Tibial nerve (tissue), 3 donors: ENCODE measurements around the gene XRRA1.

Experiments used
- POLR2A ChIP-seq, 2 donors: fragments of 450-650 bp; IDR thresholded peaks; one replicate each; pipeline ENCODE4 v1.6.1; 2017; ENCODE audit warnings: antibody characterized with exemption in 2 of 2, mild to moderate bottlenecking in 2 of 2, moderate library complexity in 2 of 2
- TF ChIP-seq, protein P1 (sequence below), 5 experiments: fragments of 200-600 bp in 3 of 5; fragments of 450-650 bp in 2 of 5; sonication (generic) in 3 of 5; IDR thresholded peaks; one replicate each; pipeline ENCODE4 v1.5.1; 2016 to 2019; ENCODE audit warnings: antibody characterized with exemption in 5 of 5, mild to moderate bottlenecking in 3 of 5, moderate library complexity in 2 of 5

DNA sequence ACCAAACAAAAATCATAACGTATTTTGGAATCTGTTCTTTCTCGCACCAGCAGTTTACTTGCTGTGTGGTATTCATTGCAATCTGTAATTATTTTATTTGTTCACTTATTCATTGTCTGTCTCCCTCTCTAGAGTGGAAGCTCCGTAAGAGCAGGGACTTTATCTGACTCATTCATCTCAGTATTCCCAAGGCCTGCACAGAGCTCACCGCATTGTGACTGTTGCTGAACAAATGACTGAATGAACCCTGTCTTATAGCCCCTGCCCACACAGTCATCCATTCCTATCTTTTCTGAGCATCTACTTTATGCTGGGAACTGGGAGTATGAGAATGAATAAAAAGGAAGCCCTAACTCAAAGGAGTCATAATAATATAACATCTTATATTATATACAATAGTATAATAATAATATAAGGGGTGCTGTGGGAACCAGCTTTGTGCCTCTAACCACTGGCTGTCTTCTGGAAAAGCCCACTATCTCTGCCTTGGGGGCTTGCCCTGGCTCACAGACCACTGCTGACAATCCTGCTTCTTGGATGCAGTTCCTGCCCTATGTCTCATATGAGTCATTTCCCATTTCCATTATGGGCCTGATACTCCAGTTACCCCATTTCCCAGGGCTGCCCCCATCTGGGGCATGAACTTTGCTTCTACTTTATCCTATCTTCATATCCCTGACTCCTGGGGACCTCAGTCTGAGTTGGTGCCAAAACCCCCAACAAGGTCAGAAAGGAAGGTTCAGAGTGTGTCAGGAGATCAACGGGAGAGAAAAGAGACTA lies 11.0 kb downstream of the XRRA1 start:
- TF ChIP-seq, protein P1, sequence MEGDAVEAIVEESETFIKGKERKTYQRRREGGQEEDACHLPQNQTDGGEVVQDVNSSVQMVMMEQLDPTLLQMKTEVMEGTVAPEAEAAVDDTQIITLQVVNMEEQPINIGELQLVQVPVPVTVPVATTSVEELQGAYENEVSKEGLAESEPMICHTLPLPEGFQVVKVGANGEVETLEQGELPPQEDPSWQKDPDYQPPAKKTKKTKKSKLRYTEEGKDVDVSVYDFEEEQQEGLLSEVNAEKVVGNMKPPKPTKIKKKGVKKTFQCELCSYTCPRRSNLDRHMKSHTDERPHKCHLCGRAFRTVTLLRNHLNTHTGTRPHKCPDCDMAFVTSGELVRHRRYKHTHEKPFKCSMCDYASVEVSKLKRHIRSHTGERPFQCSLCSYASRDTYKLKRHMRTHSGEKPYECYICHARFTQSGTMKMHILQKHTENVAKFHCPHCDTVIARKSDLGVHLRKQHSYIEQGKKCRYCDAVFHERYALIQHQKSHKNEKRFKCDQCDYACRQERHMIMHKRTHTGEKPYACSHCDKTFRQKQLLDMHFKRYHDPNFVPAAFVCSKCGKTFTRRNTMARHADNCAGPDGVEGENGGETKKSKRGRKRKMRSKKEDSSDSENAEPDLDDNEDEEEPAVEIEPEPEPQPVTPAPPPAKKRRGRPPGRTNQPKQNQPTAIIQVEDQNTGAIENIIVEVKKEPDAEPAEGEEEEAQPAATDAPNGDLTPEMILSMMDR (IDR thresholded peaks at IDR 0.05) = no peak
- no peak for TF ChIP-seq POLR2A (IDR thresholded peaks at IDR 0.05)
